H1 (cell line): ENCODE measurements around the gene TOMM22. TPM values are rescaled to one million over a fixed set of nuclear protein-coding genes. Genes with fewer than 3 reads are reported as not detected.

ENCODE experiments used
- polyA plus RNA-seq, 7 experiments: library from polyadenylated mRNA; depleted of rRNA in 3 of 7; stranded (reverse) in 5 of 7; unstranded in 2 of 7; fragments of >200 nt in 5 of 7; fragments of 200-250 nt in 2 of 7; gene quantifications; 1 replicate in 5 of 7; 2 replicates in 1 of 7; 4 replicates in 1 of 7; pipeline versions ENCODE4 v1.2.1 to v1.2.3, GENCODE V29; 2011 to 2013; ENCODE audit warnings: missing spikeins in 2 of 7, mixed read lengths in 2 of 7
- total RNA-seq: library from RNA; stranded (reverse); fragmentation: NEBNext Ultra II Directional; extraction: Animal tissue kit (Norgen Biotek cat#: 25700); gene quantifications from 2 replicates; pipeline ENCODE4 v1.2.1, GENCODE V29; 2021
- TF ChIP-seq, protein P1 (sequence below): fragments of 300-600 bp; sonication (generic); IDR thresholded peaks from 2 replicates; pipeline ENCODE4 v1.7.1; 2012; ENCODE audit warnings: low read length, moderate library complexity, mild to moderate bottlenecking, inconsistent platforms; ENCODE audit not compliant: insufficient replicate concordance

TOMM22 gene
- total and polyA plus RNA-seq, 2 of the 8 experiments (the other 6 are each of a cell fraction or from before 2014, with no cell fraction given) = 84.0 to 125 TPM

DNA sequence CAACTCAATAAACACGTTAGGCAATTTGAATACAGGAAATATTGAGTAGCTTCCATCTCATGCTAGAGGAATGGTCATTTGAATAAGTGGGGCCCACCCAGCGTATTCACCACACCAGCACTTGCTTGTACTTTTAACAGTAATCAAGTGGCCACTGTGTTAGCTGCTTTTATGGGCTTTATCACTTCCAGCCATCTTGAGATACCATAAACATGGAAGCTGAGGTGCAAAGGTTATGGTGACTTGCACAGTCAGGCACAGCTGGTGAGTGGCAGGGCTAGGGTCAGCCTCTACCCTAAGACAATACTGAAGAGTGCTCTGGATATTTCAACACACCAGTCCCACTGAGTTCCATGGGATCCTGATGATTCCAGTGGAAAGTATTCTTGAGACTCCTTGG is 12.3 kb downstream of the TOMM22 start (continued):
- TF ChIP-seq, protein P1, sequence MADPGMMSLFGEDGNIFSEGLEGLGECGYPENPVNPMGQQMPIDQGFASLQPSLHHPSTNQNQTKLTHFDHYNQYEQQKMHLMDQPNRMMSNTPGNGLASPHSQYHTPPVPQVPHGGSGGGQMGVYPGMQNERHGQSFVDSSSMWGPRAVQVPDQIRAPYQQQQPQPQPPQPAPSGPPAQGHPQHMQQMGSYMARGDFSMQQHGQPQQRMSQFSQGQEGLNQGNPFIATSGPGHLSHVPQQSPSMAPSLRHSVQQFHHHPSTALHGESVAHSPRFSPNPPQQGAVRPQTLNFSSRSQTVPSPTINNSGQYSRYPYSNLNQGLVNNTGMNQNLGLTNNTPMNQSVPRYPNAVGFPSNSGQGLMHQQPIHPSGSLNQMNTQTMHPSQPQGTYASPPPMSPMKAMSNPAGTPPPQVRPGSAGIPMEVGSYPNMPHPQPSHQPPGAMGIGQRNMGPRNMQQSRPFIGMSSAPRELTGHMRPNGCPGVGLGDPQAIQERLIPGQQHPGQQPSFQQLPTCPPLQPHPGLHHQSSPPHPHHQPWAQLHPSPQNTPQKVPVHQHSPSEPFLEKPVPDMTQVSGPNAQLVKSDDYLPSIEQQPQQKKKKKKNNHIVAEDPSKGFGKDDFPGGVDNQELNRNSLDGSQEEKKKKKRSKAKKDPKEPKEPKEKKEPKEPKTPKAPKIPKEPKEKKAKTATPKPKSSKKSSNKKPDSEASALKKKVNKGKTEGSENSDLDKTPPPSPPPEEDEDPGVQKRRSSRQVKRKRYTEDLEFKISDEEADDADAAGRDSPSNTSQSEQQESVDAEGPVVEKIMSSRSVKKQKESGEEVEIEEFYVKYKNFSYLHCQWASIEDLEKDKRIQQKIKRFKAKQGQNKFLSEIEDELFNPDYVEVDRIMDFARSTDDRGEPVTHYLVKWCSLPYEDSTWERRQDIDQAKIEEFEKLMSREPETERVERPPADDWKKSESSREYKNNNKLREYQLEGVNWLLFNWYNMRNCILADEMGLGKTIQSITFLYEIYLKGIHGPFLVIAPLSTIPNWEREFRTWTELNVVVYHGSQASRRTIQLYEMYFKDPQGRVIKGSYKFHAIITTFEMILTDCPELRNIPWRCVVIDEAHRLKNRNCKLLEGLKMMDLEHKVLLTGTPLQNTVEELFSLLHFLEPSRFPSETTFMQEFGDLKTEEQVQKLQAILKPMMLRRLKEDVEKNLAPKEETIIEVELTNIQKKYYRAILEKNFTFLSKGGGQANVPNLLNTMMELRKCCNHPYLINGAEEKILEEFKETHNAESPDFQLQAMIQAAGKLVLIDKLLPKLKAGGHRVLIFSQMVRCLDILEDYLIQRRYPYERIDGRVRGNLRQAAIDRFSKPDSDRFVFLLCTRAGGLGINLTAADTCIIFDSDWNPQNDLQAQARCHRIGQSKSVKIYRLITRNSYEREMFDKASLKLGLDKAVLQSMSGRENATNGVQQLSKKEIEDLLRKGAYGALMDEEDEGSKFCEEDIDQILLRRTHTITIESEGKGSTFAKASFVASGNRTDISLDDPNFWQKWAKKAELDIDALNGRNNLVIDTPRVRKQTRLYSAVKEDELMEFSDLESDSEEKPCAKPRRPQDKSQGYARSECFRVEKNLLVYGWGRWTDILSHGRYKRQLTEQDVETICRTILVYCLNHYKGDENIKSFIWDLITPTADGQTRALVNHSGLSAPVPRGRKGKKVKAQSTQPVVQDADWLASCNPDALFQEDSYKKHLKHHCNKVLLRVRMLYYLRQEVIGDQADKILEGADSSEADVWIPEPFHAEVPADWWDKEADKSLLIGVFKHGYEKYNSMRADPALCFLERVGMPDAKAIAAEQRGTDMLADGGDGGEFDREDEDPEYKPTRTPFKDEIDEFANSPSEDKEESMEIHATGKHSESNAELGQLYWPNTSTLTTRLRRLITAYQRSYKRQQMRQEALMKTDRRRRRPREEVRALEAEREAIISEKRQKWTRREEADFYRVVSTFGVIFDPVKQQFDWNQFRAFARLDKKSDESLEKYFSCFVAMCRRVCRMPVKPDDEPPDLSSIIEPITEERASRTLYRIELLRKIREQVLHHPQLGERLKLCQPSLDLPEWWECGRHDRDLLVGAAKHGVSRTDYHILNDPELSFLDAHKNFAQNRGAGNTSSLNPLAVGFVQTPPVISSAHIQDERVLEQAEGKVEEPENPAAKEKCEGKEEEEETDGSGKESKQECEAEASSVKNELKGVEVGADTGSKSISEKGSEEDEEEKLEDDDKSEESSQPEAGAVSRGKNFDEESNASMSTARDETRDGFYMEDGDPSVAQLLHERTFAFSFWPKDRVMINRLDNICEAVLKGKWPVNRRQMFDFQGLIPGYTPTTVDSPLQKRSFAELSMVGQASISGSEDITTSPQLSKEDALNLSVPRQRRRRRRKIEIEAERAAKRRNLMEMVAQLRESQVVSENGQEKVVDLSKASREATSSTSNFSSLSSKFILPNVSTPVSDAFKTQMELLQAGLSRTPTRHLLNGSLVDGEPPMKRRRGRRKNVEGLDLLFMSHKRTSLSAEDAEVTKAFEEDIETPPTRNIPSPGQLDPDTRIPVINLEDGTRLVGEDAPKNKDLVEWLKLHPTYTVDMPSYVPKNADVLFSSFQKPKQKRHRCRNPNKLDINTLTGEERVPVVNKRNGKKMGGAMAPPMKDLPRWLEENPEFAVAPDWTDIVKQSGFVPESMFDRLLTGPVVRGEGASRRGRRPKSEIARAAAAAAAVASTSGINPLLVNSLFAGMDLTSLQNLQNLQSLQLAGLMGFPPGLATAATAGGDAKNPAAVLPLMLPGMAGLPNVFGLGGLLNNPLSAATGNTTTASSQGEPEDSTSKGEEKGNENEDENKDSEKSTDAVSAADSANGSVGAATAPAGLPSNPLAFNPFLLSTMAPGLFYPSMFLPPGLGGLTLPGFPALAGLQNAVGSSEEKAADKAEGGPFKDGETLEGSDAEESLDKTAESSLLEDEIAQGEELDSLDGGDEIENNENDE = no peak
